Duodenal mucosa (tissue), 2 donors: ENCODE results near the gene PIR.

Experiments
- H3K27ac ChIP-seq: one replicate; pipeline ENCODE4 v1.7.0; 2013; ENCODE audit warnings: low read depth, low read length
- H3K27me3 ChIP-seq, 2 donors: one replicate each; pipeline ENCODE4 v1.7.0; 2013; ENCODE audit warnings: low read length in 2 of 2, control low read depth in 1 of 2; ENCODE audit not compliant: insufficient read depth in 2 of 2, control insufficient read depth in 1 of 2
- H3K36me3 ChIP-seq, 2 donors: one replicate each; pipeline ENCODE4 v1.7.0; 2013; ENCODE audit warnings: low read length in 2 of 2, control low read depth in 1 of 2; ENCODE audit not compliant: insufficient read depth in 2 of 2, control insufficient read depth in 1 of 2
- H3K4me1 ChIP-seq, 2 donors: one replicate each; pipeline ENCODE4 v1.7.0; 2013; ENCODE audit warnings: low read length in 2 of 2, control low read depth in 1 of 2; ENCODE audit not compliant: insufficient read depth in 2 of 2, control insufficient read depth in 1 of 2
- H3K4me3 ChIP-seq, 2 donors: one replicate each; pipeline ENCODE4 v1.7.0; 2013; ENCODE audit warnings: low read length in 2 of 2, low read depth in 1 of 2
- H3K9ac ChIP-seq, 2 donors: one replicate each; pipeline ENCODE4 v1.7.0; 2013; ENCODE audit warnings: low read length in 2 of 2, low read depth in 1 of 2
- H3K9me3 ChIP-seq, 2 donors: one replicate each; pipeline ENCODE4 v1.7.0; 2013; ENCODE audit warnings: low read length in 2 of 2, control low read depth in 1 of 2; ENCODE audit not compliant: control insufficient read depth in 1 of 2

PIR gene

DNA sequence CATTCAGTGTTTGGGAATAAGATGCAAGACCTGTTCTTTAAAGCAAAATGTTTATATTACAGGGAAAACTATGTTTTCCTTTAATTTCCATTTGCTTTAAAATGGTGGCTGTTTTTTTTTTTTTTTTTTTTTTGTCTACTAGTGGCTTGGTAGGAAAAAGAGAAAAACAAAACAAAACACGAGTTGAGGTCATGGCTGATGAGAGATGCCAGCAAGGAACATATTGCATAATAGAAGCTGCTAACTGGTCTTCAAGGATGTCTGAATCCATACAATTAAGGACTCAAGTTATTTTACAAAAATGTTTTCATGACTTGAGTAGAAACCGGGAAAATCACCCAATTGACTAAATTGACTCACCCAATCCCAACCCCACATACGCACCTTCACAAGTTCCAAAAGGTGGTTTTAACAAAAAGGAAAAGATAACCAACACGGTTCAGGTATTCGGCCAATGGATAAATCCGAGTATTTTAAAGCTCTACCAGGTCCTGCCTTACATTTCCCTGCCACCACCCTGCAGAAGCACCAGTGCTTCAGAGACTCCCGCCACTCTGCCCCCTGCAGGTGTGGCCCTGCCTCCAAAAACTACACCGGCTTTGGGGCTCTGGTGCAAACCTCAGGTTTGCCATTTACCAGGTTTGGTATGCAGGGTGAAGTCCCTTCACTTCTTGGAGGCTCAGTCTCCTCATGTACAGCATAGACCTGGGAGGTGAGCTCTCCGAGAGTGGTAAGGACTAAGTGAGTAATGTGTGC, 27.1 kb downstream of the PIR start:
- Histone ChIP-seq H3K27me3 (no peaks in the 10 kb centered on the region), H3K27ac (no peak overlapping the region)

DNA sequence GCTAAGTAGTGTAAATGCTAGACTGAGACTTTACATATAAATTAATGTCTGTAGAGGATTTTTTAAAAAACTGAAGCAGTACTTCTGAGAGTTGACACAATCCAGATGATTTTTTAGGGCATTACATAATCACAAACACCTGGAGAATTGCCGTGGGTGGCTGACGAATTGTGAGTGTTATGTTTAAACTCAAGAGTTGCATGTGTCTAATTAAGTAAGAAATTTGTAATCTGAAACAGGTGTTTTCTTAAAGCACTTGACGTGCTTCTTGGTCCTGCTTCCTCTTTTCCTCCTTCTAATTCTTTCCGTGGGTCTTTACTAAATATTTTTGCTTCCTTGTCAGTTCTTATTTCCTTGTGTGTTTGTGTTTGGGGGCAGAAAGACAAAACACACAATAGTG, 27.8 kb downstream of the PIR start:
- Histone ChIP-seq H3K9me3 (no peaks in the 10 kb centered on the region), H3K36me3 (no peaks in the 10 kb centered on the region), H3K4me3 (no peak overlapping the region), H3K27ac (no peak overlapping the region), H3K9ac (no peak overlapping the region), H3K27me3 (no peaks in the 10 kb centered on the region), H3K4me1 (no peaks in the 10 kb centered on the region)

More for the DNA sequence above, 27.1 kb downstream of the PIR start:
- Histone ChIP-seq H3K4me3 (no peak overlapping the region), H3K4me1 (no peaks in the 10 kb centered on the region), H3K36me3 (no peaks in the 10 kb centered on the region), H3K9me3 (no peaks in the 10 kb centered on the region), H3K9ac (no peak overlapping the region)

DNA sequence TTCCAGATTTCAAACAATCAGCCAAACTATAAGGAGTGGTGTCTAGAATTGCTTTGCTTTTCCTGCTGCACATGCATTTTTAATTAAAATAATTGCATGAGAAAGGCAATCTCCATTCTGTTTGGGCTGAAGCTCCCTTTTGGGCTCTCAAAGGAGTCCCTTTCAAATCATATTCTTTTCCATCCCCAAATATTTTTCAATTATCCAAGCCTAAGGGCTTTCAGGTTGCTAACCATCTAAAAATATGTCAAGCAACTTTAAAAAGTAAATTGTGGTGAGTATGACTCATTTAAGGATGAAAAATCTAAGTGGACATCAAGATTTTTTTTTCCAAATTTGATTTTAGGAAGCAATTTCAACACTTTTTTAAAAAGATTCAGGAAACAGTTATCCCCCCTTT, 28.4 kb downstream of the PIR start:
- no peaks in the 10 kb centered on the region for H3K36me3 ChIP-seq
- H3K4me1 ChIP-seq: no peaks in the 10 kb centered on the region
- H3K9ac ChIP-seq: no peak overlapping the region
- no peaks in the 10 kb centered on the region for H3K27me3 ChIP-seq
- H3K27ac ChIP-seq: no peak overlapping the region
- no peaks in the 10 kb centered on the region for H3K9me3 ChIP-seq
- no peak overlapping the region for H3K4me3 ChIP-seq

DNA sequence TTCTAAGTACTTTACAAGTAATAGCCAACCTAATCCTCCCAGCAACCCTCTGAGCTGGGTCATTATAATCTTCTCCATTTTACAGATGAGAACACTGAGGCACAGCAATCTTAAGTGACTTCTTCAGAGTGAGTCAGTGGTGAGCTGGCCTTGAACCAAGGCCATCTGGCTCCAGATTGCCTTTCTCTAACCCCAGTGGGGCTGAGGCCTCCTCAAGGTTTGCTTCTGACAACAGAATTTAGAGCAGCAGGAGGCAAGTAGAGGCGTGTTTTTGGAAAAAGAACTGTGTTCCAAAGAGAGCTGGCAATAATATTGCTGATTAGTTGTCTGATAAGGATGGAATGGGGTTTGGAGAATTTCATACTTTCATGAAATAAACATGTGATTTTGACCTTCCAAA, 41.2 kb downstream of the PIR start:
- no peaks in the 10 kb centered on the region for H3K36me3 ChIP-seq
- H3K9ac ChIP-seq: no peak overlapping the region
- no peaks in the 10 kb centered on the region for H3K9me3 ChIP-seq
- H3K4me1 ChIP-seq: no peaks in the 10 kb centered on the region
- H3K4me3 ChIP-seq: no peak overlapping the region
- H3K27me3 ChIP-seq: no peaks in the 10 kb centered on the region
- H3K27ac ChIP-seq: no peak overlapping the region

DNA sequence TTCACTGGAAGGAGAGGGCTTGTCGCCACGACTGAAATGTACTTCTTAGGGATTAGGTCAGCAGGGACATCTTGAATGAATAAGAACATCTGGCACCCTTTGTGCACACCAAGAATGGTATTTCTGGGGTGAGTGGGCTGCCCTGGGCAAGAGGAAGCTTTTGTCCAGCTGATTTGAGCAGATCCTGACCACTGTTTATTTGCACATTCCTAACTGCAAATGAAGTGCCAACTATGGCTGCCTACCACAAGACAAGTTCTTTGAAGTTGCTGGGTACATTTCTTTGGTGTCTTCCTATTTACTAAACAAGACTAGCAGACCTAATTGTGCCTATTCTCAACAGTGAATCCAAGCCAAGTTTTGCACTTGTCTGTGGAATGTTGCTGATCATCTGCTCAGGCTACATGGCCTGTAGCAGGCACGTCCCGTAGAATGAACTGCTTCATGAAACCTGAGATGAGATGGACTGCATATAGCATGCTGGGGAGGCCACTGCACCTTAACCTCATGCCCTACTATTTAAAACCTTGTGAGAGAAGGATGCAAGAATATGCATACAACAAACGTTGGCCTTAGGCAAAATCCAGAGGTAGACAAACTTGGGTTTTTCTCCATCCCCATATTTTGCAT, 45.0 kb downstream of the PIR start:
- Histone ChIP-seq H3K4me3 (no peak overlapping the region), H3K9me3 (no peaks in the 10 kb centered on the region), H3K36me3 (no peaks in the 10 kb centered on the region), H3K9ac (no peak overlapping the region), H3K27me3 (no peaks in the 10 kb centered on the region), H3K27ac (no peak overlapping the region), H3K4me1 (no peaks in the 10 kb centered on the region)

DNA sequence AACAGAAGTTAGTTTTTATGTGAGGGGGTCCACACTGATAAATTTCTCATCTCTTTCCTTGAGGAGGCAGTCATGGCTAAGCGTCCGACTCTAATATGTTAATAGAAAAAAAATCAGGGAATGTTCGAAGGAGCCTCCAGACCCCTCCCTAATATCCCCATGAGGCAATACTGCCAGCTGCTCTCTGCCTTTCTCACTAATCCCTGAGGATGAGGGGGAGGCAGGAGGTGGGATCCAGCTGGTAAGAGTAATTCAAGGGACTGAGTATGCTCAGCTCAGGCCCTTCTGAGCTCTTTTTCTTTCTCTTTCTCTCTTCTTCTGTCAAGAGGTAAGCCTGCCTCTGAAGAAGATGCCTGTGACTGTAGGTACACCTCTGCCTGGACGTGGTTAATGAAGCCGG, 51.7 kb downstream of the PIR start:
- Histone ChIP-seq H3K36me3 (no peaks in the 10 kb centered on the region), H3K27me3 (no peaks in the 10 kb centered on the region), H3K4me3 (no peak overlapping the region), H3K9ac (no peak overlapping the region), H3K9me3 (no peaks in the 10 kb centered on the region), H3K4me1 (no peaks in the 10 kb centered on the region), H3K27ac (no peak overlapping the region)

DNA sequence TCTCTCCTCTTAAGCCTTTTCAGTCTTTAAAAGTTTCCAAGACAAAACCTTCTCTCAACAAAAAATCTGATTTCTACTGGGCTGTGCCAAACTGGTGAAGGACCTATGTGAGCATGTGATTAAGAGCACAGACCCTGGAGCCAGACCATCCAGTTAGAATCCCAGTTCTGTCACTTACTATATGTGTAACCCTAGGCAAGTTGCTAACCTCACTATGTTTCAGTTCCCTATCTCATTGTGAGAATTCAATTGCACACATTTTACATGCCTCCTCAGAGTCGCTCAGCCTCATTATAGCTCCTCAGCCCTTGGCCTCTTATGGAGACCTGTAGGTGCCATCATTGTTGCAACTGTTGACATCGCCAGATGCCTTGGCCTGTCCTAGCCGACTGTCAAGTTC, 54.8 kb downstream of the PIR start:
- no peak overlapping the region for H3K9ac ChIP-seq
- no peaks in the 10 kb centered on the region for H3K27me3 ChIP-seq
- H3K36me3 ChIP-seq: no peaks in the 10 kb centered on the region
- H3K27ac ChIP-seq: no peak overlapping the region
- H3K9me3 ChIP-seq: no peaks in the 10 kb centered on the region
- H3K4me3 ChIP-seq: no peak overlapping the region
- H3K4me1 ChIP-seq: no peaks in the 10 kb centered on the region

DNA sequence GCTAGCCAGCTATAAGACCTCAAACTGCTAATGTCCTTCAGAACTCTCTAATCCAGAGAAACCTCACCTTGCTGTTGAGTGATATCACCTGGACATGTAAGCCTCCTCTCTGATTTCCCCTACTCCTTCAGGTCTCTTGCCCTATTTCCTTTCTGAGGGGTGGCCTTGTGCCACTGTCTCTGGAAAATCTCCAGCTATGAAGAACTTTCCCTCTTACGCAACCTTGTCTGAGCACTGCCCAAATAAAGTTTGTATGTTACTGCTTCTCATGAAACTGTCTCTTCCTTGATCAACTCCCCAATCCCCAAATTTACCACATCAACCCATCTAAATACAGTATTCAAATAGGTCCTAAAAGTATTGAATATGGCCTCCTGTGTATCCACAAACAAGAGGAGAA, 55.4 kb downstream of the PIR start:
- Histone ChIP-seq H3K36me3 (no peaks in the 10 kb centered on the region), H3K27ac (no peak overlapping the region), H3K4me1 (no peaks in the 10 kb centered on the region), H3K9ac (no peak overlapping the region), H3K27me3 (no peaks in the 10 kb centered on the region), H3K4me3 (no peak overlapping the region), H3K9me3 (no peaks in the 10 kb centered on the region)

DNA sequence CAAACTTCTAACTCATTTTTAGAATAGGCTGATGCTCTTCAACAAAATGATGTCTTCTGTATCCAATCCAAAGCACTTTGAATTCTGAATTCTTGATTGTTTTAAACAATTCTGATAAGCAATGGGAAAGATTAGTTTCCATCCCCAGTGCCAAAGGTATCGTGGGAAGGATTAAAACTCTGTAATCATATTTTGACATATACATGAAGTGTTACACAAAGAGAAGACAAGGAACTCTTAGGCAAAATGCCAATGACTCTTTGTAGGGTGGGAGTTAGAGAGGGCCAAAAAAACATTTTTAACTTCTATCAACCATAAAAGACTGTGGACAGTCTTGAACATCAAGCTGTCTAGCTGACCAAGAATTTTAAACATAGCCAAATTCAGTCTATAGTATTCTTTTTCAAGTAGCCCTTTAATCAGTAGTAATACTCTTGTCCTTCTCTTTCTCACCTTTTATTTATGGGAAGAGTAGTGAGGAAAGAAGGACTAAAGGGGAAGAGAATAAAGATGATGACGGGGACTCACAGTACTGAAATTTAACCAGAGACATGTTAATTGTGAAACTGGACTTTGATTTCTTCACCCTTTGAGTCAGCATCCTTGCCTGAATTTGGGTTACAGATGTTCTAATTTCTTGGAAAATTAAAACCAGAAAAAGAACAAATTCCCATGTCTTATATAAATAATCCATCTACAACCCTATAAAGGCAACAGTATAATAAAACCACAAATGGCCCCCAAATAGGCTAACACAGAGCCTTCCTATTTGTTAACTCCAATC, 57.1 kb downstream of the PIR start:
- Histone ChIP-seq H3K36me3 (no peaks in the 10 kb centered on the region), H3K4me3 (no peak overlapping the region), H3K27me3 (no peaks in the 10 kb centered on the region), H3K9ac (no peak overlapping the region), H3K9me3 (no peaks in the 10 kb centered on the region), H3K27ac (no peak overlapping the region), H3K4me1 (no peaks in the 10 kb centered on the region)

DNA sequence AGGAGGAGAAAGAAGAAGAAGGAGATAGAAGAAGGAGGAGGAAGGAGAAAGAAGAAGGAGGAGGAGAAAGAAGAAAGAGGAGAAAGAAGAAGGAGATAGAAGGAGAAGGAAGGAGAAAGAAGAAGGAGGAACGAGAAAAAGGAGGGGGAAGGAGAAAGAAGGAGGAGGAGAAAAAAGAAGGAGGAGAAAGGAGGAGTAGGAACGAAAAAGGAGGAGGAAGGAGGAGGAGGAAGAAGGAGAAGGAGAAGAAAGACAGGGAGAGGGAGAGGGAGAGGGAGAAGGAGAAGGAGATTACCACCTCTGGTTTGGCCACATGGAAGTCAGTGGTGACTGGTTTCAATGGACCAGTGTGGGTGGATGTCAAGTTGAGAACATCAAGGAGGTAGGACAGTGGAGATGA, 58.9 kb downstream of the PIR start:
- no peaks in the 10 kb centered on the region for H3K27me3 ChIP-seq
- H3K4me3 ChIP-seq: no peak overlapping the region
- no peaks in the 10 kb centered on the region for H3K4me1 ChIP-seq
- no peaks in the 10 kb centered on the region for H3K36me3 ChIP-seq
- no peak overlapping the region for H3K9ac ChIP-seq
- H3K27ac ChIP-seq: no peak overlapping the region
- no peaks in the 10 kb centered on the region for H3K9me3 ChIP-seq
